Osteocyte (in vitro differentiated cells): Measurements from ENCODE around the gene NRDE2. TPM values are rescaled to one million over a fixed set of nuclear protein-coding genes. Genes with fewer than 3 reads are reported as not detected.

ENCODE experiments used
- DNase-seq: peaks from one replicate; pipeline ENCODE4 v3.0.0; 2021; ENCODE audit warnings: mixed read lengths; ENCODE audit not compliant: unreplicated experiment; ENCODE audit errors: extremely low spot score
- H3K27ac Mint-ChIP-seq: one replicate; pipeline ENCODE4 v1.8.0; 2021; ENCODE audit warnings: mild to moderate bottlenecking, mixed read lengths; ENCODE audit not compliant: unreplicated experiment
- H3K27me3 Mint-ChIP-seq: one replicate; pipeline ENCODE4 v1.8.0; 2021; ENCODE audit warnings: mixed read lengths; ENCODE audit not compliant: unreplicated experiment
- H3K36me3 Mint-ChIP-seq: one replicate; pipeline ENCODE4 v1.8.0; 2021; ENCODE audit warnings: mixed read lengths; ENCODE audit not compliant: unreplicated experiment
- H3K4me1 Mint-ChIP-seq: one replicate; pipeline ENCODE4 v1.8.0; 2021; ENCODE audit warnings: mixed read lengths; ENCODE audit not compliant: unreplicated experiment
- H3K4me3 Mint-ChIP-seq: one replicate; pipeline ENCODE4 v1.8.0; 2021; ENCODE audit warnings: mild to moderate bottlenecking, moderate library complexity, mixed read lengths; ENCODE audit not compliant: unreplicated experiment
- H3K9me3 Mint-ChIP-seq: one replicate; pipeline ENCODE4 v1.8.0; 2021; ENCODE audit warnings: mixed read lengths; ENCODE audit not compliant: unreplicated experiment
- total RNA-seq: library from RNA; stranded (reverse); gene quantifications from 2 replicates; pipeline ENCODE4 v1.2.1, GENCODE V29; 2021
- TF ChIP-seq, protein P1 (sequence below): fragments of 200-600 bp; sonication (generic); IDR thresholded peaks from 2 replicates; pipeline ENCODE4 v1.5.0; 2021; ENCODE audit warnings: antibody characterized with exemption, mild to moderate bottlenecking, moderate library complexity

The NRDE2 gene
- total RNA-seq, 1 donor from 2014 or later = 23.2 TPM

DNA sequence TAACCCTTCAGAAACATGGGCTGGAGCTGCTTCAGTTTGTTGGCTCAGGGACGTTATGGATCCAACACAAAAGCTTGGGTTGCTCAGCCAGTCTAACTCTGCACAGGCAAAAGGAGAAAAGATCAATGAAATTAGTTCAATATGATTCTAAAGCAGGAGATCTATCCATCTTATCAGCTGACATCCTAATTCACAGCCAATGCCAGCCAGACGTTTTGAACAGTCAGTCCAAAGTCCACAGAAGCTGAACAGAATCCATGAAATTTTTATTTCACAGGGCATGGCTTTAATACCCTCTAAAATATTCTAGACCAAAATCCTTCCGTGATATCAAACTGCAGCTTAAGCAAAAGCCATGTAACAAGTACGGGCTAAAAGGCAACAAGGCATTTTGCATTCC, 13.7 kb downstream of the NRDE2 start:
- no peaks in the 10 kb centered on the region for H3K27me3 Mint-ChIP-seq
- peaks cover 28% of the 10 kb centered on the region for H3K36me3 Mint-ChIP-seq
- no peak overlapping the region for H3K27ac Mint-ChIP-seq
- DNase-seq = no peak
- H3K4me1 Mint-ChIP-seq = peaks cover 2% of the 10 kb centered on the region
- TF ChIP-seq, protein P1, sequence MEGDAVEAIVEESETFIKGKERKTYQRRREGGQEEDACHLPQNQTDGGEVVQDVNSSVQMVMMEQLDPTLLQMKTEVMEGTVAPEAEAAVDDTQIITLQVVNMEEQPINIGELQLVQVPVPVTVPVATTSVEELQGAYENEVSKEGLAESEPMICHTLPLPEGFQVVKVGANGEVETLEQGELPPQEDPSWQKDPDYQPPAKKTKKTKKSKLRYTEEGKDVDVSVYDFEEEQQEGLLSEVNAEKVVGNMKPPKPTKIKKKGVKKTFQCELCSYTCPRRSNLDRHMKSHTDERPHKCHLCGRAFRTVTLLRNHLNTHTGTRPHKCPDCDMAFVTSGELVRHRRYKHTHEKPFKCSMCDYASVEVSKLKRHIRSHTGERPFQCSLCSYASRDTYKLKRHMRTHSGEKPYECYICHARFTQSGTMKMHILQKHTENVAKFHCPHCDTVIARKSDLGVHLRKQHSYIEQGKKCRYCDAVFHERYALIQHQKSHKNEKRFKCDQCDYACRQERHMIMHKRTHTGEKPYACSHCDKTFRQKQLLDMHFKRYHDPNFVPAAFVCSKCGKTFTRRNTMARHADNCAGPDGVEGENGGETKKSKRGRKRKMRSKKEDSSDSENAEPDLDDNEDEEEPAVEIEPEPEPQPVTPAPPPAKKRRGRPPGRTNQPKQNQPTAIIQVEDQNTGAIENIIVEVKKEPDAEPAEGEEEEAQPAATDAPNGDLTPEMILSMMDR = no peak
- H3K9me3 Mint-ChIP-seq = peaks cover 10% of the 10 kb centered on the region
- H3K4me3 Mint-ChIP-seq = no peak overlapping the region

GRCh38 chr14:90317286-90317685, 14.5 kb downstream of the NRDE2 start:
- H3K27me3 Mint-ChIP-seq = no peaks in the 10 kb centered on the region
- DNase-seq = no peak
- H3K9me3 Mint-ChIP-seq = peaks cover 10% of the 10 kb centered on the region
- peaks cover 2% of the 10 kb centered on the region for H3K4me1 Mint-ChIP-seq
- H3K27ac Mint-ChIP-seq = no peak overlapping the region
- peaks cover 28% of the 10 kb centered on the region for H3K36me3 Mint-ChIP-seq
- no peak overlapping the region for H3K4me3 Mint-ChIP-seq
- TF ChIP-seq, protein P1 = no peak

DNA sequence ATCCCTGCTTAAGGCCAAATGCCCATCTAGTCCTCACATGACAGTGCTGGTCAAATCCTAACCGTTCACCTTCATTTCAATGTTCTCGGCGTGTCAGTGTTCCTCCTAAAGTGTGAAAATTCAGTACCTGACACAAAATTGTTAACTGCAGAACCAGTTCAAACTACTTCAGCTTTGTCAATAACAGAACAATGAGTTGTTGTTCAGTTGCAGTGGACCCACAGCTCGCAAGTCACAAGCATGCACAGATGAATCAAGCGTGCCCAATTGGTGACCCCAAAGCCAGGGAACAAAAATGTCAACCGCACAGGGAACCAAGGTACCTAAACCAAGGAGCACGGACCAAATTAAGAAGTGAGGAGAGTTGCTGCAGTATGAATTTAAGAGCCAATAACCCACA, 23.2 kb downstream of the NRDE2 start:
- peaks cover 42% of the 10 kb centered on the region for H3K36me3 Mint-ChIP-seq
- no peaks in the 10 kb centered on the region for H3K9me3 Mint-ChIP-seq
- H3K27ac Mint-ChIP-seq = no peak overlapping the region
- DNase-seq = no peak
- no peak overlapping the region for H3K4me3 Mint-ChIP-seq
- TF ChIP-seq, protein P1 = no peak
- no peaks in the 10 kb centered on the region for H3K27me3 Mint-ChIP-seq
- H3K4me1 Mint-ChIP-seq = no peaks in the 10 kb centered on the region

DNA sequence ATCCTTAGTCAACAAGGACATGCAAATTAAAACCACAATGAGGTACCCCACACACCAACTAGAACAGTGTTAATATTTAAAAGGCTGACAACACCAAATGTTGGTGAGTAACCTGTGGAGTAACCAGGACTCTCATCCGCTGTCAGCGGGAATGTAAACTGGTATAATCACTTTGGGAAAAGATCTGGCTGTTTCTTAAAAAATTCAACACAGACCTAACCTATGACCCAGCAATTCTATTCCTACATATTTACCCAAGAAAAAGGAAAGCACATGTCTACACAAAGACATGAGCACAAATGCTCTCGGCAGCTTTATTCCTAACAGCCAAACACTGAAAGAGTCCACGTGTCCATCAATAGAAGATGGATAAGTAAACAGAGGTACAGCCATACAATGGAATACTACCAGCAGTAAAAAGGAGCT, 26.6 kb downstream of the NRDE2 start:
- no peaks in the 10 kb centered on the region for H3K27me3 Mint-ChIP-seq
- H3K4me1 Mint-ChIP-seq = peaks cover 4% of the 10 kb centered on the region
- H3K9me3 Mint-ChIP-seq = no peaks in the 10 kb centered on the region
- no peak overlapping the region for H3K27ac Mint-ChIP-seq
- no peak overlapping the region for H3K4me3 Mint-ChIP-seq
- DNase-seq = no peak
- TF ChIP-seq, protein P1 = no peak
- peaks cover 26% of the 10 kb centered on the region for H3K36me3 Mint-ChIP-seq

DNA sequence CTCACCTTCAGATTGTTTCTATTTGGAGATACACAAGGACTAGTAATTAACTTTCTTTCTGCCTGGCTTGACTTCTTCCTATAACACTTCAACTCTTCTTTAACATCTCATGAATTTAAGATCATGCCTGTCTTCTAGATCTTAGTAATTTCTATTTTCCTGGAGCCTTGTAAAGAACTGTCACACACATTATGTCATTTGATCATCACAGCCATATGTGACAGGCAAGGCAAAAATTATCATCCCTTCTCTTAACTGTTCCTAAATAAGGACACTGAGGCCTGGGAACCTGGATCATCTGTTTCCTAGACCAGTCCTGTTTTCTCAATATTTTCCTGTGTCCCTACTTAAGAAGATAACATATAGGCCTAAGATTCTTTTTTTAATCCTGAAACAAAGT, 27.2 kb downstream of the NRDE2 start:
- Mint-ChIP-seq H3K4me3 (no peak overlapping the region), H3K36me3 (peaks cover 23% of the 10 kb centered on the region), H3K27ac (no peak overlapping the region), H3K9me3 (no peaks in the 10 kb centered on the region), H3K4me1 (peaks cover 4% of the 10 kb centered on the region), H3K27me3 (no peaks in the 10 kb centered on the region)
- TF ChIP-seq, protein P1 = no peak
- DNase-seq = no peak
